K562 (cell line): ENCODE data around the gene EYA3. TPM values are rescaled to one million over a fixed set of nuclear protein-coding genes. Genes with fewer than 3 reads are reported as not detected.
A peak's percentile ranks its signal among the peaks of the same experiment; 100 is the strongest.

Experiments used
- ASH1L ChIP-seq: fragments of 450-650 bp; IDR thresholded peaks from 2 replicates; pipeline ENCODE4 v1.6.1; 2018; ENCODE audit warnings: borderline replicate concordance, mild to moderate bottlenecking, low read depth; ENCODE audit not compliant: partially characterized antibody
- CBFA2T3 ChIP-seq: fragments of 450-650 bp; IDR thresholded peaks from 2 replicates; pipeline ENCODE4 v1.6.1; 2017
- CBX1 ChIP-seq: sonication (generic); IDR thresholded peaks from 2 replicates; pipeline ENCODE4 v1.6.1; 2016; ENCODE audit warnings: antibody characterized with exemption, low read depth, mild to moderate bottlenecking
- CBX5 ChIP-seq: IDR thresholded peaks from 2 replicates; pipeline ENCODE4 v1.6.1; 2014; ENCODE audit warnings: low read depth, borderline replicate concordance
- GTF2B ChIP-seq: IDR thresholded peaks from 2 replicates; pipeline ENCODE4 v1.6.1; 2011; ENCODE audit not compliant: insufficient read length; ENCODE audit errors: extremely low read depth
- MAFK ChIP-seq: IDR thresholded peaks from 2 replicates; pipeline ENCODE4 v1.6.1; 2011; ENCODE audit warnings: low read length, improper control_type of control experiment
- MEF2D ChIP-seq: conservative IDR thresholded peaks from 2 replicates; pipeline ENCODE4 v1.6.1; 2016; ENCODE audit warnings: low read depth, missing genetic modification characterization, missing compliant biosample characterization
- MEIS2 ChIP-seq: fragments of 450-650 bp; IDR thresholded peaks from 2 replicates; pipeline ENCODE4 v1.6.1; 2014; ENCODE audit warnings: mild to moderate bottlenecking; ENCODE audit not compliant: partially characterized antibody
- MLX ChIP-seq, 2 experiments: fragments of 450-650 bp in 1 of 2; sonication (generic) in 1 of 2; formaldehyde crosslinking; conservative IDR thresholded peaks; 2 replicates each; pipeline versions ENCODE4 v1.4.0 to v1.8.1; 2020 to 2022; ENCODE audit warnings: mild to moderate bottlenecking in 1 of 2, missing genetic modification reagents in 1 of 2
- MXI1 ChIP-seq: IDR thresholded peaks from 2 replicates; pipeline ENCODE4 v1.6.1; 2011; ENCODE audit warnings: low read depth, mild to moderate bottlenecking, improper control_type of control experiment, low read length
- NFXL1 ChIP-seq: fragments of 450-650 bp; formaldehyde crosslinking; IDR thresholded peaks from 2 replicates; pipeline ENCODE4 v1.4.0; 2021; ENCODE audit warnings: mild to moderate bottlenecking
- POLR2B ChIP-seq: fragments of 450-650 bp; IDR thresholded peaks from 2 replicates; pipeline ENCODE4 v1.6.1; 2018; ENCODE audit warnings: low read depth; ENCODE audit not compliant: partially characterized antibody
- SFPQ ChIP-seq: fragments of 200-400 bp; formaldehyde crosslinking; IDR thresholded peaks from 2 replicates; pipeline ENCODE4 v1.6.1; 2017; ENCODE audit warnings: mild to moderate bottlenecking, low read depth, low read length, moderate library complexity
- ZNF253 ChIP-seq: fragments of 250-450 bp; sonication (Bioruptor Pico); conservative IDR thresholded peaks from 2 replicates; pipeline ENCODE4 v1.6.1; 2021; ENCODE audit warnings: mild to moderate bottlenecking
- ZNF263 ChIP-seq: sonication (generic); formaldehyde crosslinking; IDR thresholded peaks from 2 replicates; pipeline ENCODE4 v1.8.0; 2022; ENCODE audit warnings: mild to moderate bottlenecking, missing genetic modification reagents, borderline replicate concordance
- ZNF316 ChIP-seq: fragments of 450-650 bp; IDR thresholded peaks from 2 replicates; pipeline ENCODE4 v1.6.1; 2016
- ZNF384 ChIP-seq: IDR thresholded peaks from 2 replicates; pipeline ENCODE4 v1.6.1; 2012; ENCODE audit warnings: low read depth, low read length, improper control_type of control experiment
- ZNF512 ChIP-seq: IDR thresholded peaks from 2 replicates; pipeline ENCODE4 v1.6.1; 2016; ENCODE audit warnings: missing genetic modification characterization, missing compliant biosample characterization
- ZNF695 ChIP-seq: fragments of 450-650 bp; formaldehyde crosslinking; IDR thresholded peaks from 2 replicates; pipeline ENCODE4 v1.4.0; 2020; ENCODE audit warnings: mild to moderate bottlenecking, moderate library complexity
- ZNF75A ChIP-seq: fragments of 450-650 bp; formaldehyde crosslinking; IDR thresholded peaks from 2 replicates; pipeline ENCODE4 v1.4.0; 2020; ENCODE audit warnings: mild to moderate bottlenecking
- polyA plus RNA-seq, 8 experiments: library from polyadenylated mRNA; depleted of rRNA in 4 of 8; stranded (reverse) in 5 of 8; unstranded in 3 of 8; fragments of >200 nt; fragmentation: Nextera tagmentation in 2 of 8; fragmentation: Illumina TruSeq in 1 of 8; extraction: Ambion mirVana in 2 of 8; extraction: Trizol in 1 of 8; gene quantifications; 2 replicates each; pipeline versions ENCODE4 v1.2.1 to v1.2.3, GENCODE V29; 2011 to 2014; ENCODE audit warnings: inconsistent platforms in 1 of 8, missing spikeins in 1 of 8
- total RNA-seq, 7 experiments: library from RNA; depleted of rRNA in 6 of 7; stranded (reverse); fragments of >200 nt in 6 of 7; fragmentation: Illumina TruSeq in 2 of 7; extraction: Trizol in 2 of 7; gene quantifications; 2 replicates each; pipeline versions ENCODE4 v1.2.1 to v1.2.3, GENCODE V29; 2011 to 2021; ENCODE audit warnings: low replicate concordance in 1 of 7
- TF ChIP-seq, protein P1 (sequence below): fragments of 450-650 bp; IDR thresholded peaks from 2 replicates; pipeline ENCODE4 v1.6.1; 2016
- TF ChIP-seq, protein P2 (sequence below): sonication (generic); formaldehyde crosslinking; IDR thresholded peaks from 2 replicates; pipeline ENCODE4 v1.8.0; 2022; ENCODE audit warnings: mild to moderate bottlenecking, missing genetic modification reagents

EYA3 gene
- total and polyA plus RNA-seq, 9 of the 15 experiments (the other 6 are each of a cell fraction or from before 2014, with no cell fraction given) = 21.7 to 64.0 (median 43.6) TPM

DNA sequence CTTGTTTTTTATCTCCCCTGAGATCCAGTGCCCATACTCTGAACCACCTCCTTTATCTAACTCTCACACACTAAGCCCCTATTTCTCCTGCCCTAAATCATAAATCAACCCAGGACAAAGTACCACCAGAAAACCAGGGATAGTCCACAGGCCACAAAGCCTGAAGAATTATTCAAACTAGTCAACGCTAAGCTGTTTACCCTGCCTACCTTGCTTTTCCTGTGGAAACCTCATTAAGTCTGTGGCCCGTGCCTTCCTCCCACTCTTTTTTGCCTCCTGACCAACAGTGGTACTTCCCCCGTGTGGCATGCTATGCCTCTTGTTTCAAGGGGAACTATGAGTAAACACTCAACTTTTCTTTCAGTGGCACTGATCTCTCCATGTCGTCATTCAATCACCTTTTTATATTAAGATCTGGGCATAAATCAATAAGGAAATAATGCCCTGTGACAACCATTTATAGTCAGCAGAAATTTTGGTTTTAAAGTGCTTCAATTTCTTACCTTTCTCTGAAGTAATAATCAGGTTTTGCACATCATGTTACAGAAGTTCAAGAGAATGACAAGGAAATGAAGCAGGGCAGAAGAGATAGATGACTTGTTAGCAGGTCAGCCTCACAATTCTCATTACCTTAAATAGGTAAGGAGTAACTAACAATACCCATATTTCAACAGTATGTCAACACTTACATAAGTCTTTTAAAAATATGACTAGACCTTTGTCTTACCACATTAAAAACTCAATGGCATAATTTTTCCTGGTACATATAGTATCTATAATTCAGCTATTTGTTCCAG is 32.1 kb downstream of the EYA3 start (continued):
- no peak for TF ChIP-seq MXI1
- no peak for TF ChIP-seq ZNF512
- no peak for TF ChIP-seq MAFK
- TF ChIP-seq ZNF384 = no peak
- no peak for TF ChIP-seq CBX1
- no peak for TF ChIP-seq NFXL1
- no peak for TF ChIP-seq ZNF695
- TF ChIP-seq CBX5 = no peak
- TF ChIP-seq, protein P1, sequence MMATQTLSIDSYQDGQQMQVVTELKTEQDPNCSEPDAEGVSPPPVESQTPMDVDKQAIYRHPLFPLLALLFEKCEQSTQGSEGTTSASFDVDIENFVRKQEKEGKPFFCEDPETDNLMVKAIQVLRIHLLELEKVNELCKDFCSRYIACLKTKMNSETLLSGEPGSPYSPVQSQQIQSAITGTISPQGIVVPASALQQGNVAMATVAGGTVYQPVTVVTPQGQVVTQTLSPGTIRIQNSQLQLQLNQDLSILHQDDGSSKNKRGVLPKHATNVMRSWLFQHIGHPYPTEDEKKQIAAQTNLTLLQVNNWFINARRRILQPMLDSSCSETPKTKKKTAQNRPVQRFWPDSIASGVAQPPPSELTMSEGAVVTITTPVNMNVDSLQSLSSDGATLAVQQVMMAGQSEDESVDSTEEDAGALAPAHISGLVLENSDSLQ = peak; percentile 71
- no peak for TF ChIP-seq MEF2D (tag)
- TF ChIP-seq ZNF75A (CRISPR knock-in tag) = no peak
- no peak for TF ChIP-seq MLX (CRISPR knock-in tag; conservative IDR thresholded peaks at IDR 0.05)
- TF ChIP-seq SFPQ = no peak
- no peak for TF ChIP-seq GTF2B
- peak; percentile 85 for TF ChIP-seq MEIS2
- TF ChIP-seq ZNF253 (CRISPR knock-in tag) = no peak
- peak; percentile 44; the same call in 1 of the 2 replicates for TF ChIP-seq ZNF316
- TF ChIP-seq ZNF263 (CRISPR knock-in tag) = no peak
- no peak for TF ChIP-seq POLR2B
- TF ChIP-seq ASH1L = no peak
- peak; percentile 71 for TF ChIP-seq CBFA2T3
- TF ChIP-seq, protein P2, sequence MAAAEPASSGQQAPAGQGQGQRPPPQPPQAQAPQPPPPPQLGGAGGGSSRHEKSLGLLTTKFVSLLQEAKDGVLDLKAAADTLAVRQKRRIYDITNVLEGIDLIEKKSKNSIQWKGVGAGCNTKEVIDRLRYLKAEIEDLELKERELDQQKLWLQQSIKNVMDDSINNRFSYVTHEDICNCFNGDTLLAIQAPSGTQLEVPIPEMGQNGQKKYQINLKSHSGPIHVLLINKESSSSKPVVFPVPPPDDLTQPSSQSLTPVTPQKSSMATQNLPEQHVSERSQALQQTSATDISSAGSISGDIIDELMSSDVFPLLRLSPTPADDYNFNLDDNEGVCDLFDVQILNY (CRISPR knock-in tag) = no peak
